Activated CD4-positive, alpha-beta T cell treated with anti-CD3 and anti-CD28 coated beads for 4 hours (primary cell): Measurements from ENCODE around the gene ANKK1.

Experiments used
- DNase-seq, 2 donors: peaks; one replicate each; pipeline ENCODE4 v3.0.0-alpha.2; 2020

Gene ANKK1

DNA sequence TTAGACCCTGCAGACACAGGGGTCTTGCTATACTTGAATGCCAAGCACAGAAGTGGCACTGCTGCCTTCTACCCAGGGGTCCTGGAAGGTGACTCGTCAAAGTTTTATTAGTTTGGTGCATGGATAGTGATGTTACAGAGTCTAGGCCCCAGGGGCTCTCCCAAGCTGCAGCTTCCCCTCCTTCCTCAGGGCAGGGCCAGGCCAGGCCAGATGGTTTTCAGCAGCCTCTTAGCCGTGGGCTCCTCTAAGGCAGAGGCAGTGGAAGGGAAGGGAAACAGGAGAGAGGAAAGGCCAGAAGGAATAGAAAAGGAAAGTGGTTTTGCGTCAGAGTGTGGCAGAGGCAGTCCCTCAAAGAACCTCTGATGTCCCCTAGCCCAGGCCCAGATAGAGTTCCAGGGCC lies 21.9 kb downstream of the ANKK1 start:
- DNase-seq: no peak

- DNase-seq: no peak
Observed at GRCh38 chr11:113410414-113411135, 23.0 kb downstream of the ANKK1 start.

DNA sequence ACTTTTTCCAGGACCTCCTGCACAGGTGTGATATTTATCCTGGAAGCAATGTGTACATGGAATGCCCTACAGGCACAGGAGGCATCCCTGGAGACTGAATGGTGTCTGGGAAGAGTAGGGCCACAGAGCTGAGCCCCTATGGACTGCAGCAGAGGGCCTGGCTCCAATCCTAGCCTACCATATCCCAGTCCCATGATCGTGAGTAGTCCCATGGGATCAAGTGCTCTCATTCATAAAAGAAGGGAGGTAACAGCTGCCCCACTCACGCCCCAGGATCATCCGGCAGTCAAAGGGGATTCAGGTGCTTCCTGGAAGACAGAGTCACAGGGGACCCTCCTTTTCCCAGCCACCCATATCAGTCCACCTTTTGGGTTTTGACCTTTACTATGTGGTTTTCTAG lies 24.0 kb downstream of the ANKK1 start:
- no peak for DNase-seq

- no peak for DNase-seq
Observed at GRCh38 chr11:113412675-113413074, 25.1 kb downstream of the ANKK1 start.

DNA sequence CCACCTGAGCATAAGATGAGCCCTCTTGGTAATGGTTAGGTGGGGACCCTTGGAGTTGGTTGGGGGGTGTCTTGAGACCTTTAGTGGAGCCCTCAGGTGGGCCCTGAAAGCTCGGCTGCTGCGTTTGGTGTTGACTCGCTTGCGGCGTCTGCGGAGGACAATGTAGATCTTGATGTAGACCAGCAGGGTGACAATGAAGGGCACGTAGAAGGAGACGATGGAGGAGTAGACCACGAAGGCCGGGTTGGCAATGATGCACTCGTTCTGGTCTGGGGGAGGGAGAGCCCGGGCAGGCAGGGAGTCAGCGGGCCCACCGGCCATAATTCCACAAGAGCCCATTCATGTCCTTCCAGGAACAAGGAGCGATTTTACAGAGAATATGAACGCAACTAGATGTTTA lies 27.8 kb downstream of the ANKK1 start:
- no peak for DNase-seq

GRCh38 chr11:113417428-113417827 lies 29.8 kb downstream of the ANKK1 start:
- no peak for DNase-seq

GRCh38 chr11:113419454-113420003 lies 31.9 kb downstream of the ANKK1 start:
- DNase-seq: no peak

DNA sequence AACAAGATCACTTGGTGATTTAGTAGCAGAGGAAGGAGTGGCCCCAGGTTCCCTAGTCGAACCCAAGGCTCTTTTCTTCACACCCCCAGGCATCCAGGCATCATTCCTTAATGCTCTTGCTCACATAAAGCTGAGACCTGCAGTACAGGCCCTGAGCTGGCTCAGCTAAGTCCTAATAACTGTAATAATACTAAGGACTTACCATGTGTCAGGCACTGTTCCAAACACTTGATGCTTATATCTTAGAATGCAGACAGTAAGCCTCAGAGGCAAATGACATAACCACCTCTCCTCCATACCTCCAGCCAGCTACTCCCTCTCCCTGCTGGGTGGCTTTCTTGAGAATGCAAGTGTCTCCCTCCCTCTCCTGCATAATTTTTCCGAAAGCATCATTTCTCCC lies 33.2 kb downstream of the ANKK1 start:
- DNase-seq: no peak

GRCh38 chr11:113426686-113427085 lies 39.1 kb downstream of the ANKK1 start:
- no peak for DNase-seq

DNA sequence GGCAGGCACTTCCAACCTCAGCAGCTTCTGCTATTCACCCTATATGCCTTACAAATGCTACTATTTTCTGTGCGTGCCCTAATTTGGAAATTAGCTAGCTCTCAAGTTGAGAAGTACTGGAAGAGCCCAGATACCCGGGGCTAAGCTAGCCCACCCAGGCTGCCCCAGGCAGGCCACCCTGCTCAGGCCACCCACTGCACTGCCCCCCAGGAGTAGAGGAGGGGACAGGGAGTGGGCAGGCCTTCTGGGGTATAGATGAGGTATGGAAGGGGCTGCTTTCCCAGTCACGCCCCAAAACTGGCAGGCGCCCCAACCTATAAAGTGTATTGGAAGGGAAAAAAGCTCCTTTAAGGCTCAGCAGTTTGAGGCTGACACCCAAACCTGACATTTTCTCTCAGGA lies 44.2 kb downstream of the ANKK1 start:
- DNase-seq: no peak

DNA sequence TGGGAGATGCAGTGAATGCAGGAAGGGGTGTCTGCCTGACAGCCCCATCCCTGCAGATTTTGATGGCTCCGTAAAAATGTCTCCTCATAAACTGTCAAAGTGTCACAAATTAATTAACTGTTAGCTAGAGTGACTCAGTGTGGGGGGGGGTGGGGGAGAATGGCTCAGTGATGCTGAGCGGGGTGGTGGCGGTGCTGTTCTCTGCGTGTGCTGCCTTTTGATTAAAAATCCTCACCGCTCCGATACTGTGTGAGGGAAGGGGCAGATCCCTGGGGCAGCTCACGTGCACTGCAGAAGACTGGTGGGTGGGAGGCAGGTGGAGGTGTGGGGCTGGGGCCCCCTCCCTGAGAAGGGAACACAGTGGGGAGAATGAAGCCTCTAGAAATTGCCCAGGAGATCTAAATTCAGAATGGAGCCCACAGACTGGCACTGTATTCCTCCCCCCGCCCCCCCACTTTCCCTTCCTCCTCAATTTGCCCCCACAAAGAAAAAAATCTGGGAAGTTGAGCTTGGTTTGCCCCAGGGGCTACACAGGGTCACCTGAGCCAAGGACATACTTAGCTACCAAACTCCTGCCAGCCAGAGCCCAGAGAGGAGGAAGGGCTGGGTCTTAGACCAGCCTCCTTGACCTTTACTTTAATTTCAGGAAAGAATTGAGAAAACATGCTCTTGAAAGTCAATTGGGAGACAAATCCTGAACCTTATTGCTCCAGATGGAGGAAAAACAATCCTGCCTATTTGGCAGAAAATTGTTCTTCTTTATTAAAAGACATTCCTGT lies 47.8 kb downstream of the ANKK1 start:
- DNase-seq: no peak

GRCh38 chr11:113436672-113437252 lies 49.2 kb downstream of the ANKK1 start:
- no peak for DNase-seq

- DNase-seq: no peak
Observed at GRCh38 chr11:113440816-113441215, 53.2 kb downstream of the ANKK1 start.

DNA sequence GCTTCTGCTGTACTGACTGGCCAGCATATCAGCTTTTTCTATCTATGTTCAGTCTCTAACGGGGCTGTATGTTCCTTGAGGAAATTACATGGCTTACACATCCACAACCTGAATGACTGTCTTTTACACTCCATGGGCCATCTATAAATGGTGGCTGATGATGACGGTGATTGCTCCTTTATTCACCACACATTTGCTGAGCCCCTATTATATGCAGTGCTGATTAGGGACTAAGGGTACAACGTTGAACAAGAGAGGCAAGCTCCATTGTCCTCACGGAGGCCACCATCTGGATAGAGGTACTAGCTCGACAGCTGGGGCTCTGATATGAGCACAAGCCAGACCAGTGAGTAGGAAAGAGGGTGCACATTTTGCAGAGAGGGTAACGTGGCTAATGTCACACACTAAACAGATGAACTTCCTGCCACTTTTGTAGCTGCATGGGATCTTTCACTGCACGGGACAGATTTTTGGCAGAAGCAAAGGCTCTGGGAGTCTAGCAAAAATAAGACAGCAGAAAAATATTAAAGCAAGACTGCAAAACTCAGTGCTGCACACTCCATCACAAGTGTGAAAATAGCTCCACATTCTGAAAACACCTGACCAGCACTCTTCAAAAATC lies 57.0 kb downstream of the ANKK1 start:
- no peak for DNase-seq

DNA sequence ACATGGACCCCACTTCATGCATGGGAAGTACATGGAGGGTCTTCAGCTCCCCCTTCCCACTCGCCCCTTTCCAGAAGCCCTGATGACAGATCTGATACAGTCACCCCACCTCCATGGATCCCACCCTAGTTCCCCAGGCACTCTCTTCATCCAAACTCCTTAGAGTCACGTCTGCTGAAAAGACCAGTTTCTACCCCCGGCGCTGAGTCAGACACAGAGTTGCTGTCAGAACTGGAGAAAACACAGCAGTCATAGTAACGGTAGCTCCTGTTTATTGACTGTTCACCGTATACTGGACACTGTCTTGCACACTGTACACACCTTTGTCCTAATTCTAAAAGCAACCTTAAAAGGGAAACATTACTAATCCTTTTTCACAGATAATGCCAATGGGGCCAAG lies 58.5 kb downstream of the ANKK1 start:
- no peak for DNase-seq

GRCh38 chr11:113446938-113447337 lies 59.4 kb downstream of the ANKK1 start:
- no peak for DNase-seq

DNA sequence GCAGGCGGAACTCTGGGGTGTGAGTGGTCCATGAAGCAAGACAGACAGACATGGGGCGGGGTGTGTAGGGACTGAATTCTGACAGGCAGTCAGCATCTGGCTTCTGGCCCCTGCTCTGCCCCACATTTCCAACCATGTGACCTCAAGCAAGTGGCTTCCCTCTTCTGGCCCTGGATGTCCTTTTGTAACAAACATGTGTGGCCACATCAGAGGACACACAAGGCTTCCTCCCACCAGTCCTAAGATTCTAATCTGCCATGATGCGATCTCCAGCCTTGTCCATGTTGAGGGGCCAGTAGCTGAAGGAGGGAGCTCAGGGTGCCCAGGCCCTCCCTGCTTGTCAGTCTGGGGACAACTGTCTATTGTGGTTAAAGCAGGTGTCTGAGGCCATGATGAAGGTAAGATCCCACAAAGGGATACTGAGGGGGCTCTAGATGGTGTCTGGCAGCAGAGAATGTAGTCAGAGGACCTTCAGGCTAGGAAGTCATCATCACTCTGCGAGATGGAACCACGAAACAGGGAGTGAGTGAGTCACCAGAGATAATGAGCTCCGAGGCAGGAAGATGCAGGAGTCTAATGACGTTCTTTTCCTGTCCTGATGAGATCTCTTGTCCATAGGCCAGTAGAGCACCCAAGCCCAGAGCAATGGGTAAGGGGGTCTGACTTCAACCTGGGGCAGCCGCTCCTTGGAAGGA lies 60.2 kb downstream of the ANKK1 start:
- no peak for DNase-seq

- DNase-seq: no peak
Observed at GRCh38 chr11:113448316-113448677, 60.7 kb downstream of the ANKK1 start.

DNA sequence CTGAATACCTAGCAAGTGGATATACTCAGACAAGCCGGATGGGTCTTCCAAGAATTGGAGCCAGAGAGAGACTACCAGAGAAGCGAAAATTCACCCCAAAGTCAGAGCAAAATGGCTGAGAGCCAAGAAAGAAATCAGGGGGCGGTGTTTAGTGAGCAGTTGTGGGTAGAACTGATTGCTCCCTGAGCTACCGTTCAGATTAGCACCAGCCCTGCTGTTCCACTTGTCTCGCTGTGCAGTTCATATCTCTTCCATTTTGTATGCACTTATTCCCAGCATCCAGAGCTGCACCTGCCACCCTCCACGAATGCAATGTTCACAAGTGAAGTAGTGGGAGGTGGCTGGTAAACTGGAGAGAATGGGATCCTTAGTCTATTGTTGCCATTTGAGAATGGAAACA lies 62.2 kb downstream of the ANKK1 start:
- no peak for DNase-seq
